GM18909 (cell line): ENCODE data around the gene IFITM5.

Source experiments
- ATAC-seq: cut with Tn5 transposase; IDR thresholded peaks from one replicate; pipeline ENCODE4 v1.9.1; 2021; ENCODE audit warnings: mild to moderate bottlenecking; ENCODE audit not compliant: unreplicated experiment, poor library complexity

Gene IFITM5

DNA sequence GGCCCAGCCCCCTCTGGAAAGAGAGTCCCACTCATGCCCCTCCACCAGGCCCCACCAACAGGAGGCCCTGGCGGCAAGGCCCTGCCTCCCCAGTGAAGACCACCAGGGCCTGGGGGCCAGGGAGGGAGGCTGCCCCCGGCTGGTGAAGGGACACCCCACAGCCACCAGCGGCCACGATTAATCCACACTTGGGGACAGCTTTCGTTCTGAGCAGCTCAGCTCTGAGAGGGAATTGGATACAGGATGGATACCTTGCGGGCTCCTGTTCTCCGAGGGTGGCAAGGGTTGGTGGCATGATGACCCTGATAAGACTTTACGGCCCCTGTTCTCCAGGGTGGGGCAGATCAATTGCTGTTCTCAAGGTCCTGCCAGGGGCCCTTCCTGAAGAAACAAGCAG is 28.0 kb downstream of the IFITM5 start:
- no peak for ATAC-seq

- no peak for ATAC-seq
Observed at GRCh38 chr11:270451-271318, 28.6 kb downstream of the IFITM5 start.

DNA sequence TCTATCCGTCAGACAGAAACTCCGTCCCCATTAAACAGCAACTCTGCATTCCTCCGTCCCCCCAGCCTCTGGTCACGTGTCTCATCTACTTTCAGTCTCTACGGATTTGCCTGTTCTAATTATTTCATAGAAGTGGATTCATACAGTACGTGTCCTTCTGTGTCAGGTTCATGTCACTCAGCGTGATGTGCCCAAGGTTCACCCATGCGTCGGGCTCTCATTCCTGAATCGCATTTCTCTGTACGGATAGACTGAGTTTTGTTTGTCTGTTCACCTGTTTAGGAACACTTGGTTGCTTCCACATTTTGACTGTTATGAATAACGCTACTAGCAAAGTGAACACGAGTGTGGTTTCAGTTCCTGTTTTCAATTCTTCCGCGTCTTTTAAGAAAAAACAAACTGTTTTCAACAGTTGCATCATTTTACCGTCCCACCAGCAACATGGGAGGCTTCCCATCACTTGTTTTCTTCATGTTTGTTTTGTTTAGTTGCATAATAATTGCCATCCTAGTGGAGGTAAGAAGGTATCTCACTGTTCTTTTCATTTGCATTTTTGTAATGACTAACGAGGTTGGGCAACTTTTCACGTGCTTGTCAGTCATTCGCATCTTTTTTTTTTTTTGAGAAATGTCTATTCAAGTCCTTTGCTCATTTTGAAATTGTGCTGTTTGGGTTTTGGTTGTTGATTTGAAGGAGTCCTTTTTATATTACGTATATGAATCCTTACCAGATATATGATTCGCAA is 30.0 kb downstream of the IFITM5 start:
- ATAC-seq: peak; percentile 72

DNA sequence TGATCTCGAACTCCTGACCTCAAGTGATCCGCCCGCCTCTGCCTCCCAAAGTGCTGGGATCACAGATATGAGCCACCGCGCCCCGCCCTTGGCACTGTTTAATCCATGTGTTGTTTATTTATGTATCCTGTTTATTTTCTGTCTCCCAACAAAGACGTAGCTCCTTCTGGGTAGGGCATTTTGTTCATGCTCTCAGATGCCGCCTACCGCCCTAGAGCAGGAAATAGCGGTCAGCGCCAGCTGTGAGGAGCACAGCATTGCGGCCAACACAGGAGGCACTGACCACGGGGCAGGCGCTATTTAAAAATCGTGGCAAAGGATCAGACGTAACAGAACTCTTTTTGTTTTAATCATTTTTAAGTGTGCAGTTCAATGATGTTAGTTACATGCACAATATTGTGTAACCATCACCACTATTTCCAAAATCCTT is 30.6 kb downstream of the IFITM5 start:
- peak; percentile 50 for ATAC-seq

GRCh38 chr11:267491-267994 is 31.8 kb downstream of the IFITM5 start:
- ATAC-seq: no peak

DNA sequence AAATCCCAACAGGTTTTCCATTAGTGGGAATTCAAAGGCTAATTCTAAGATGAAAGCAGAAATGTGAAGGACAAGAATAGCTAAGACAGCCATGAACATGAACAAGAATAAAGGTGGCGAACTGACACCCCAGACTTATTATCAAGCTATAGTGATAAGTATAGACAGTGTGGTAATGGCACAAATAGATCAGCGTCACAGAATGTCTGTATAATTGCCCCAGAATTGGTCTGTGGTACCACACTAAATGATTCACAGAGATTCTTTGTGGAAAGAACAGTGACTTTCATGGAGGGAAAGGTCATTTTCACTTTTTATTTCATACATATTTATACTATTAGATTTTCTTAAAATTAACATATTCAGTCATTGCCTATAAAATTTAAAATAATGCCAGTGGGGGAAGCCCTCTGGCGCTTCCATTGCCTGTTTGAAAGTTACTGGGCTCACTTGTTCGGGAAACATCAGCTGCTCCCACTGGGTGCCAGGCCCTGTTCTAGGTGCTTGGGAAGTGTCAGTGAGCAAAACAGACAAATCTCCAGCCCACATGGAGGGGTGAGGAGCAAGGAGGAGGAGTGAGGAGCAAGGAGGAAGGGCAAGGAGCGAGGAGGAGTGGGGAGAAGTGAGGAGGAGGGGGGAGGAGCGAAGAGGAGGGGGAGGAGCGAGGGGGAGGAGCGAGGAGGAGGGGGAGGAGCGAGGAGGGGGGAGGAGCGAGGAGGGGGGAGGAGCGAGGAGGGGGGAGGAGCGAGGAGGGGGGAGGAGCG is 32.5 kb downstream of the IFITM5 start:
- no peak for ATAC-seq

DNA sequence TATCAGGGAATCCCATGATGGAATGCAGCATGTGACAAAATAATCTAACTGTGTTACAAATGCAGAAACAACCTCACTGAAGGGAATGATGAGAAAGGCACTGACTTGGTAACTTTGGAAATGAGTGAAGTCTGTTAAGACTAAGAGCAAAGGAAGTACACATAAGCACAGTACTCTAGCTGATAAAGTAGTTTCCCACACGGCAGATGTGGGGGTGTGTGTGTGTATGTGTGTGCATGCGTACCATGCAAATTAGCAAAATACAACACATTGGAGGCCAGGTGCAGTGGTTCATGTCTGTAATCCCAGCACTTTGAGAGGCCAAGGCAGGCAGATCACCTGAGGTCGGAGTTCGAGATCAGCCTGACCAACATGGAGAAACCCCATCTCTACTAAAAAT is 37.7 kb downstream of the IFITM5 start:
- ATAC-seq: no peak

DNA sequence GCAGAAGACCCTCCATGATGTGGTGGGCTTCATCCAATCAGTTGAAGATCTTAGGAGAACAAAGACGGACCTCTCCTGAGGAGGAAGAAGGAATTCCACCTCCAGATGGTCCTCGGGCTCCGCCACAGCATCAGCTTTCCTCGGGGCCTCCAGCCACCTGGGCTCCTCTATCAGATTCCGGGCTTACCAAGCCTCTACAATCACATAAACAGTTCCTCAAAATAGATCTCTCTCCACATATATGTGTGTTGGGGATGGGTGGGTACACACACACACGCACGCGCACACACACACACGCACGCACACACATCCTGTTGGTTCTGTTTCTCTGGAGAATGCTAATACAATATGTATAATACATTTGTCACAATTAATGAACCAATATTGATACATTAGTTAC is 39.9 kb downstream of the IFITM5 start:
- ATAC-seq: no peak

DNA sequence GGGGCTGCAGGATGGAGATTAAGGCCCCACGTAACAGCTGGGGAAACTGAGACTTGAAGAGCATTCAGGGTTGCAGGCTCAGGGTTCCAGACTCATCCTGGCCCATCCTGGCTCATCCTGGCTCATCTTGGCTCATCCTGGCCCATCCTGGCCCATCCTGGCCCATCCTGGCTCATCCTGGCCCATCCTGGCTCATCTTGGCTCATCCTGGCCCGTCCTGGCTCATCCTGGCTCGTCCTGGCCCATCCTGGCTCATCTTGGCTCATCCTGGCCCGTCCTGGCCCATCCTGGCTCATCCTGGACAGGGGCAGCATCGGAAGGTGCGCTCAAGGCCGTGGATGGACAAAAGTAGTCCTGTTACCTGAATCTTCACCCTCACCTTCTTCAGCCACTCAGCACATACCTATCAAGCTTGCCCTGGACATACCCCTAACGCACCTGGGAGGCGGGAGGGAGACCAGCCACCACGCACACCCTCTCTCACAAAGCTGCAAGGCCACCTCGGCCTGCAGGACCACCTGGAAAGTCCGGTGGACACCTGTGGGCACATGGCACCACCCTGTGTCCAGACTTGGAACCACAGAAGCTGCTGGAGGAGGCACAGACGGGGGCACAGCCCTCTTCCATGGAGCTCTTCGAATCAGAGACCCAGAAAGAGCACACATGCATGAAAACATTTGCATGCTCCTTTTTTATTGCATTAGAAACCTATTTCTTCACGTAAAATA is 41.4 kb downstream of the IFITM5 start:
- no peak for ATAC-seq

DNA sequence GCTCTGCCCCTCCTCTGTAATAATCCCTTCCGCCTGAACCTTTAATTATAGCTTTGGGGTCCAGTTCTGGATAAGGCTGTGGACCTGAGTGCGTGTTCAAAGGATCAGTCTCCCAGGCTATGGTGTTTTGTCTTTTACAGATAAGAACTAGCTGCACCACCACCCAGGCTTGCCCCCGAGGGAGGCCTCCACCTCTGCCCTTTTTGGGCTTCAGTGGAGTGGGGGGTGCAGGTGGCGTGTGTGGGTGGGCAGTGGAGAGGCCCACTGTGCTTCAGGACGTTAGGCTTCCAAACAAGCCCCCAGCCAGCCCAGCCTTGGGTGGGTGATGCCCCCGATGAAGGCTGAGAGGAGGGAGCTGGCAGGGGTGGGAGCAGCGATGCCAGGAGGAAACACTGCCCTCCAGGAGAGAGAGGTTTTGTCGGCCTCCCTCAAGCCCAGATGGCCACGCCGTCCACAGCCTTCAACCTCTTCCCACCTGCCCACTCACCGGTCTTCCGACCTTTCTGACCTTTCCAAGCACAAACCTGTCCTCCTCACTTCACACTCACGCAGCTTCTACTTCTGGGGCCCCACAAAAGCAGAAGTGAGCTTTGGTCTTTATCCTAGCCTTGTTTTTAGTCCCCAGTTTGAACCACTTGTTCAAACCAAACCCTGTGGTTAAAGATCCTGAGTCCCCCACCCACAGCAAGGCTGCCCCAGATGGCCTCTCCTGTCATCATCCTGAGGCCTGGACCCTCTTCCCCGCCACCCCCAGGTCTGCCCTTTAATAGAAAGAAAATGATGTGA is 42.2 kb downstream of the IFITM5 start:
- ATAC-seq: no peak

GRCh38 chr11:255816-256215 is 43.5 kb downstream of the IFITM5 start:
- ATAC-seq: no peak

GRCh38 chr11:255176-255575 is 44.1 kb downstream of the IFITM5 start:
- no peak for ATAC-seq

- ATAC-seq: no peak
Observed at GRCh38 chr11:253886-254270, 45.4 kb downstream of the IFITM5 start.

GRCh38 chr11:253160-253885 is 46.0 kb downstream of the IFITM5 start:
- ATAC-seq: no peak

- no peak for ATAC-seq
Observed at GRCh38 chr11:252666-253065, 46.7 kb downstream of the IFITM5 start.

DNA sequence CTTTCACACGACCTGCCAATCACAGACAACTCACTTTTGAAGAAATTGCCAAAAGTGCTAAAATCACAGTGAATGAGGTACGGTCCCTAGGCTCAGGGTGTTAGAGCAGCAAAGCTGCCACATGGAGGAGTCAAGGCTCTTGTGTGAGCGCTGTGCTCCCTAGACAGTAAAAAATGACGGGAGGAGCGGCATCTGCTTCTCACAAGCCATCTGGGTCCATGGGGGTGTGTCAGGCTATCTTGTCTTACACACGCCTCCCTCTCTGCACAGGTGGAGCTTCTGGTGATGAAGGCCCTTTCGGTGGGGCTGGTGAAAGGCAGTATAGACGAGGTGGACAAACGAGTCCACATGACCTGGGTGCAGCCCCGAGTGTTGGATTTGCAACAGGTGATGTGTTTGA is 47.8 kb downstream of the IFITM5 start:
- no peak for ATAC-seq

DNA sequence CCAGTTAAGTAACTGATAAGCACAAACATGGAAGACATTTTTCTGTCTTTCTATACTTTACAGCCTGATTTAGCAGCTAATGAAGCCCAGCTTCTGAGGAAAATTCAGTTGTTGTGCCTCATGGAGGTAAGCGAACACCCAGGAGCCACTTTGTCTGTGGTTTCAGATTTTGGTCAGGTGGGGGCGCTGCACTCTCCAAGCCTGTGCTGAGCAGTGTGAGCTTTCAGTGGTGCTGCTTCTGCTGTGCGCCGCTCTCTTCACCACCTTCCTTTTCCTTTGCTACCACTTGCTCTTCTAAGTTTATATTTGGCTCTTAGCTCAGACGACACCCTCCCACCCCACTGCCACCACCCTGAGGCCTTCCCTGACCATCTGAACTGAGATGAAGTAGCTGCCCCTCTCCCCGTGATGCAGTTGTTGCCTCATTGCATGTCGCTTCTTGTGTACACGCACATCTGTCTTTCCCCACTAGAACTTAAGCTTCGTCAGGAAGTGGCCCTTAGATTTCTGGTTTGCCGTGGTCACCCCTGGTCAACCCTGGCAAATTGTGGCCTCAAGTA is 48.5 kb downstream of the IFITM5 start:
- ATAC-seq: no peak

DNA sequence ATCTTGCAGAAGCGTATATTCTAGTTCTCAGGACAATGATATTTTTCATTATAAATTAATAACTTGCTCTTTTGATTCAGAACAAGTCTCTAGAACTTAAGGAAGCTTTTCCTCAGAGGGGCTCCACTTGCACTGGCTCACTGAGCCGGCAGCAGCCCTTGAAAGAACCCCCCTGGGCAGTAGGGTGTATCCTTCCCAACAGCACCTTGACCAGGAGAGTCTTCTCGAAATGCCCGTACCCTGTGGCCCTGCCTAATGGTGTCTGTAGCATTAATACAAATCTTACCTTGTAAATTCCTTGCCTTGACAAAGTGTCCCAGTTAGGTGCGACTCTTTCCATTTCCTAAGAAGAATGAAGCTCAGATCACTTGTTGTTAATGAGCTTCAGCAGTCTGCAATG is 49.1 kb downstream of the IFITM5 start:
- ATAC-seq: no peak
